Activated CD8-positive, alpha-beta memory T cell treated with anti-CD3 and anti-CD28 coated beads, Interleukin-2, amount 50 U/mL, for 24 hours (primary cell): Measurements from ENCODE around the gene ZNF624.
"Not testable (repeated sequence)": the region's sequence is repeated elsewhere in the genome, so short reads cannot be mapped to it uniquely, and the experiment has no call there.

ENCODE experiments used
- DNase-seq: peaks from one replicate; pipeline ENCODE4 v3.0.0-alpha.2; 2020; ENCODE audit errors: extremely low read depth

ZNF624 gene

GRCh38 chr17:16653367-16654041, at the start of gene ZNF624:
Gene ZNF624, minus strand, starts transcription at chr17:16653850.
- peak; percentile 64 for DNase-seq

- not testable (repeated sequence) for DNase-seq
Observed at GRCh38 chr17:16697603-16698002, 44.0 kb upstream of the ZNF624 start.

DNA sequence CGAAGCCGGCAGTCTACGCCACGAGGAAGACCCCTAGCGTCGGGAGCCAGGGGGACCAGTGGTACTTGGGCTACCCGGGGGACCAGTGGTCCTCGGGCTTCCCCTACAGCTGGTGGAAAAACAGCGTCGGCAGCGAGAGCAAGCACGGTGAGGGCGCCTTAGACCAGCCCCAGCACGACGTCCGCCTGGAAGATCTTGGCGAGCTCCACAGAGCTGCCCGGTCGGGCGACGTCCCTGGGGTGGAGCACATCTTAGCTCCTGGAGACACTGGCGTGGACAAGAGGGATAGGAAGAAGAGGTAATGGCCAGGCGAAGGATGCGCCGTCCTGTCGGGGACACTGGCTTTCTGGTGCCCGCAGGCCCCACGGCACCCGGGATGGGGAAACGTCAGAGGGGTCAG, 36.8 kb upstream of the ZNF624 start:
- DNase-seq: not testable (repeated sequence)

GRCh38 chr17:16689731-16690281, 36.2 kb upstream of the ZNF624 start, which contains the start of gene CCDC144A:
Gene CCDC144A, plus strand, starts transcription at chr17:16690241. Its CDS starts 160 bp downstream, at chr17:16690401.
- DNase-seq: peak; percentile 29

DNA sequence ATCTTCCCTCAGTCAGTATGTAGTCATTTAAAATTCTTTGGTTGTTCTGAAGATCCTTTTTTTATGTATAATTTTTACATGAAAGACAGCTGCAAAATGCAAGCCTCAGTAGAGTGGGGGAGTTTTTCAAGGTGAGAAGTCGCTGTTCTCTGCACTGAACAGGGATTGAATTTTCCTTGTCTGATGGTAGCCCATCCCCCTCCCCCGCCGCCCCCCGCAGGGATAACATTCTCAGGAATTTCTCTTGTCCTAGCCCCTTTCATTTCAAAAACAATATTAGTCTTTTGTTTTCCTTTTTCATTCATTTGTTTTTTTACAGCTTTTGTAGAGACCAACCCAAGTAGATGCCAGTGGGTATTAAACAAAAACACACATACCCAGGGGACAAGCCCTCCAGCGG, 33.5 kb upstream of the ZNF624 start:
- not testable (repeated sequence) for DNase-seq

GRCh38 chr17:16686019-16686418, 32.4 kb upstream of the ZNF624 start:
- DNase-seq: not testable (repeated sequence)

GRCh38 chr17:16683290-16684138, 29.9 kb upstream of the ZNF624 start:
- DNase-seq: not testable (repeated sequence)

GRCh38 chr17:16676676-16677268, 23.1 kb upstream of the ZNF624 start:
- DNase-seq: no peak

DNA sequence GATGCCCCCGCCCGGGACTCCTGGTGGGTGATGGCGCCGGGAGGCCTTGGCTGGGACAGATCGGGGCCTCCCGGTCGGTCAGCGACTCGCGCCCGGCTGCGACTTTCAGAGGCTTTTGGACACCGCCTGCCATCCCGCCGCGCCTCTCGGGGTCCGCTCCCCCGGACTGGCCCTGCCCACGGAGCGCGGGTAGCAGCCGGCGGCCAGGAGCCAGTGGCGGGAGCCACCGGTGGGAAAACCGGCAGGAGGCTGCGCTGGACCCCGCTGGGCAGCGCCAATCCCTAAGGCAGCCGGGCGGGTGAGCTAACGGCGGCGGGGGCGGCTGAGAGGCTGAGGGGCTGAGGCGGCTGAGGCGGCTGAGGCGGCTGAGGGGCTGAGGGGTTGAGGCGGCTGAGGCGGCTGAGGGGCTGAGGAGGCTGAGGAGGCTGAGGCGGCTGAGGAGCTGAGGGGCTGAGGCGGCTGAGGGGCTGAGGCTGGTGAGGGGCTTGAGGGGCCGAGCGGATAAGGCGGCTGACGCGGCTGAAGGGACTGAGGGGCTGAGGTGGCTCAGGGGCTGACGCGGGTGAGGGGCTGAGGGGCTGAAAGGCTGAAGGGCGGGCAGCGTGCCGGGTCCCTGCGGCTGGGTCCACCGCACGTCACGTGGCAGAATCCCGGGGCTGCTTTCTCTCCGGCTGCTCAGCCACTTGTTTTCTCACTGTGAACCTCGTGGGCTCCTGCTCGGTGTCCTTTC, 13.4 kb upstream of the ZNF624 start:
- not testable (repeated sequence) for DNase-seq

GRCh38 chr17:16666553-16666906, 12.9 kb upstream of the ZNF624 start:
- DNase-seq: not testable (repeated sequence)

- no peak for DNase-seq
Observed at GRCh38 chr17:16662936-16663335, 9.3 kb upstream of the ZNF624 start.

DNA sequence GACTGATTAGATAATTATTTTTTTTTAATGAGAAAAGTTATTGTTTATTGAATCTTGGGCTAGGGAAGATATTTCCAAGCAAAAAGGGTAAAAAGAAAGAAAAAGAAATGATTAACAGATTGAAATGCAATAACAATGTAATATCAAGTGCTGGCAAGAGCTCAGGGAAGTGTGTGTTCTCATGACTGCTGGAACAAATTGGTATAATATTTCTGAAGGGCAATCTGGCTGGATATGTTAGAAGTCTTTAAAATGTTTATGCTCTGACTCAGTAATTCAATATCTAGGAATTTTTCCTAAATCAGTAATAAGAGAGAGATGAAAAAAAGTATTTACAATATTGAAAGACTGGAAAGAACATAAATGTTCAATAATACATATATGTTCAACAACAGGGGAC, 7.6 kb upstream of the ZNF624 start:
- no peak for DNase-seq

DNA sequence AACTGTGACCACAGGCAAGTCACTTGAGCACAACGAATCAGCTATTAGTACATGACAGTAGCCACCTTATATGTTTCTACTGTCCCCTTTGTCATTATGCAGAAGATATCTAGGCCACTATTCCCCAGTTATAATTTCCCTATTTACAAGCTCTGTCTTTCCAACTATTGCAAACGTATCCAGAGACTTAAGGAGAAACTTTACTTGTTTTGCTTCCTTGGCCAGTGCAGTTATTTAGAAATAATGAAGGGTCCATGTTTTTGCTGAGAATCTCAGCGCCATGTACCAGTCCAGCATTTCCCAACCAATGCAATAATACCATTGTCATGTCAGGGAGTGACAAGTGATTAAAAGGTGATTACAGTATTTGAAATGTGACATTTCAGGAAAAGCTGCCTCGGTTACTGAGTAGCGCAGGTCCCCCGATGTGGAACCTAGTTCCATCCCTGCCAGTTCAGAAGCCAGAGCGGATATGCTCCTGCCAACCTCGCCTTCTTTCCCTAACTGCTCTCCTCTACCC, 743 bp downstream of the ZNF624 start:
- DNase-seq: no peak

- no peak for DNase-seq
Observed at GRCh38 chr17:16652252-16652651, 1.4 kb downstream of the ZNF624 start.

DNA sequence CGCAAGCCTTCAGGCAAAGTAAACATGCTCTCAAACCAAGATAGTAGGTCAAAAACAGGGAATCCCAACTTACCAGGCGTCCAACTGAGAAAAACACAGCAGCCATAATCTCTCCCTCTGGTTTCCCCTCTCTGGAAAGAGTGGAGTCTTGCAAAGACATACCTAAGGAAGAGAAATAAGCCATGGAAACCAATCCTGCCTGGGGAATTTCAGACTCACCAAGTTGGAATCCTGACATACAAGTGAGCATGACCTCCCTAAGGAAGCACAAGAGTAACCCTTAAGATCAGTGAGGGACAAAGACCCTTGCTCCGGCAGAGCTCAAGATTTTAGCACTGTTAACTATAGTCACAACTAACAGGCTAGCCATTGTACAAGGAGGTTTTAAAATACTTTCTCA, 4.1 kb downstream of the ZNF624 start:
- no peak for DNase-seq

- no peak for DNase-seq
Observed at GRCh38 chr17:16639438-16639837, 14.2 kb downstream of the ZNF624 start.

GRCh38 chr17:16623282-16623681, 30.4 kb downstream of the ZNF624 start:
- no peak for DNase-seq

DNA sequence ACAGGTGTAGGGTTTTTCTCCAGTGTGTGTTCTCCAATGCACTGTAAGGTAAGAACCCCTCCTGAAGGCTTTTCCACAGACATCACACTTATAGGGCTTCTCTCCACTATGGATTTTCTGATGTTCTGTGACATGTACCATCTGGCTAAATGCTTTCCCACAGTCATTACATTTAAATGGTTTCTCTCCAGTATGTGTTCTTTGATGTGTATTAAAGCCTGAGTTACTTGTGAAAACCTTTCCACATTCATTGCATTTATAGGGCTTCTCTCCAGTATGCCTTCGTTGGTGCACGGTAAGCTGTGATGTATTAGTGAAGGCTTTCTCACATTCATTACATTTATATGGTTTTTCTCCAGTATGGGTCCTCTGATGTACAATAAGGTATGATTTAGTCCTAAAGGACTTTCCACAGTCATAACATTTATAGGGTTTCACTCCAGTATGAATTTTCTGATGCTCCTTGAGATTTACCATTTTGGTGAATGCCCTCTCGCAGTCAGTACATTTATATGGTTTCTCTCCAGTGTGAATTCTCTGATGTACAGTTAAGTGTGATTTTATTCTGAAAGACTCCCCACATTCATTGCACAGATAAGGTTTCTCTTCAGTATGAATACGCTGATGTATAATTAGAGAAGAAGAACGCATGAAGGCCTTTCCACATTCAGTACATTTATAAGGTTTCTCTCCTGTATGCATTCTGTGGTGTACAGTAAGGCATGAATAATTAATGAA, 30.9 kb downstream of the ZNF624 start:
- DNase-seq: no peak

GRCh38 chr17:16617481-16618060, 36.1 kb downstream of the ZNF624 start:
- DNase-seq: no peak

DNA sequence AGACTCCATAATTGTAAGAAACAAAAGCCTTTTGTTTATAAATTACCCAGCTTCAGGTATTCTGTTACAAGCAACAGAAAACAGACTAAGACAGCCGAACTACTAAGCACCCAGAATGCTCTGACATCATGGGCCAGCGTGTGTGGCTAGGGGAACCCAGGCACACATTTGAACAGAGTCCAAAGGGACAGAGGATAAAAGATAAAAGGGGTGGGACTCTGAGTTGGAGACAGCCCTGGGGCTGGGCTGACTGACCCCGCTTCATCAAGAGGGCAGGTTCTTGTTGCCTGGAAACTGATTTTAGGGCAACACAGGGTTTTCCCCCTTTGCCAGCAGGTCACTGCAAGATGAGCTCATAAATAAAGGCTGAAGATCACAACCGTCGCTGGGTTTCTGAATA, 54.1 kb downstream of the ZNF624 start:
- no peak for DNase-seq
